Measurements from ENCODE around the gene MBLAC1. TPM values are rescaled to one million over a fixed set of nuclear protein-coding genes. Genes with fewer than 3 reads are reported as not detected.

Gene MBLAC1
- total RNA-seq, 1 experiment from 2014 or later: 3.2 TPM

- peak within 1 kb of the TSS; percentile 78 for H3K4me3 Mint-ChIP-seq (ENCODE audit: unreplicated experiment)
- Histone ChIP-seq H3K4me3 (ENCODE audit: low read depth, low read length) (peak within 1 kb of the TSS; percentile 41), H3K9me3 (no peaks in the 10 kb centered on the region), H3K27me3 (replicated peaks; ENCODE audit: control insufficient read depth, insufficient read depth, low read length) (no peaks in the 10 kb centered on the region), H3K36me3 (ENCODE audit: control insufficient read depth, insufficient read depth, low read length) (no peaks in the 10 kb centered on the region), H3K4me1 (peaks cover 4% of the 10 kb centered on the region)
- H3K4me1 Mint-ChIP-seq (ENCODE audit: low read depth, unreplicated experiment): peaks cover 13% of the 10 kb centered on the region
- no peak within 1 kb of the TSS for H3K27ac Mint-ChIP-seq (ENCODE audit: unreplicated experiment)
- no peaks in the 10 kb centered on the region for H3K9me3 Mint-ChIP-seq (ENCODE audit: unreplicated experiment)
- POLR2A ChIA-PET: interaction anchor here (0.6 to 1.2 kb wide), 4 partner anchors 19 to 104 kb away, joined by 3 to 5 read pairs (median 4); partner anchors contain the start of gene LAMTOR4
- peaks cover 7% of the 10 kb centered on the region for H3K36me3 Mint-ChIP-seq (ENCODE audit: insufficient read depth, unreplicated experiment)
- H3K27me3 Mint-ChIP-seq (ENCODE audit: insufficient read depth, unreplicated experiment): no peaks in the 10 kb centered on the region
- BruUV-seq (replicated peaks): no TSS peak
- DNase-seq: peak; percentile 98 to 99
- CTCF ChIA-PET: interaction anchor here (0.6 to 1.0 kb wide), 5 partner anchors 12 to 529 kb away, joined by 3 to 4 read pairs (median 3); partner anchors contain the start of gene POP7
- TF ChIP-seq CTCF (IDR thresholded peaks at IDR 0.05; ENCODE audit: insufficient read depth in 1 of 2, low read depth in 1 of 2, low read length in 1 of 2, severe bottlenecking in 1 of 2, unreplicated experiment in 1 of 2): no peak
- intact Hi-C loops (cut with micrococcal nuclease; ENCODE audit: unreplicated experiment): no loop called here
Observed at GRCh38 chr7:100177045-100178001, 50.6 kb downstream of the MBLAC1 start, which contains the start of the genes GPC2 and STAG3. Gene GPC2, minus strand, starts transcription at chr7:100177381. Its CDS starts 182 bp downstream, at chr7:100177199. Gene STAG3, plus strand, starts transcription at chr7:100177918. Its CDS starts 2,639 bp downstream, at chr7:100180557.

Small RNAs within 50 kb of the gene (microRNA-seq; reads per million reads assigned to microRNA genes)
- gene MIR106B: 3,797 reads per million, percentile 95 among the genes with 10 or more reads in this experiment
- 563 reads per million, percentile 83 among the genes with 10 or more reads in this experiment for gene MIR25
- not detected for gene MIR4658
- gene MIR93: 11,106 reads per million, percentile 98 among the genes with 10 or more reads in this experiment

Other genes starting within 250 kb of the MBLAC1 start
- gene OR2AE1, start 249.9 kb upstream of the MBLAC1 start, total RNA-seq (2022): not detected in 2 replicates
- 22.5 and 25.6 TPM in 2 replicates for gene TRIM4, start 207.4 kb upstream of the MBLAC1 start, total RNA-seq (2022)
- gene GJC3, start 197.3 kb upstream of the MBLAC1 start, total RNA-seq (2022): 0.27 TPM in 1 of 2 replicates, not detected in the other
- gene AZGP1, start 150.9 kb upstream of the MBLAC1 start, total RNA-seq (2022): not detected in 2 replicates
- 44.8 and 47.5 TPM in 2 replicates for gene ZKSCAN1, start 111.4 kb upstream of the MBLAC1 start, total RNA-seq (2022)
- gene ZSCAN21, start 77.2 kb upstream of the MBLAC1 start, total RNA-seq (2022): 15.2 and 16.7 TPM in 2 replicates
- 37.8 and 41.1 TPM in 2 replicates for gene ZNF3, start 45.2 kb upstream of the MBLAC1 start, total RNA-seq (2022)
- 142 and 150 TPM in 2 replicates for gene COPS6, start 38.0 kb upstream of the MBLAC1 start, total RNA-seq (2022)
- 227 and 240 TPM in 2 replicates for gene MCM7, start 25.6 kb upstream of the MBLAC1 start, total RNA-seq (2022)
- gene AP4M1, start 25.3 kb upstream of the MBLAC1 start, total RNA-seq (2022): 14.9 and 16.2 TPM in 2 replicates
- gene TAF6, start 7.6 kb upstream of the MBLAC1 start, total RNA-seq (2022): 81.1 and 81.2 TPM in 2 replicates
- gene CNPY4, start 7.3 kb upstream of the MBLAC1 start, total RNA-seq (2022): 8.8 and 10.1 TPM in 2 replicates
- gene LAMTOR4, start 22.0 kb downstream of the MBLAC1 start, total RNA-seq (2022): 107 and 110 TPM in 2 replicates
- gene TRAPPC14, start 31.8 kb downstream of the MBLAC1 start, total RNA-seq (2022): 23.2 and 23.5 TPM in 2 replicates
- 0.56 and 0.88 TPM in 2 replicates for gene GAL3ST4, start 41.6 kb downstream of the MBLAC1 start, total RNA-seq (2022)
- 5.0 and 9.7 TPM in 2 replicates for gene GPC2, start 50.4 kb downstream of the MBLAC1 start, total RNA-seq (2022)
- gene STAG3, start 51.0 kb downstream of the MBLAC1 start, total RNA-seq (2022): 1.3 TPM in 2 replicates
- gene PVRIG, start 93.0 kb downstream of the MBLAC1 start, total RNA-seq (2022): not detected in 2 replicates
- gene SPDYE3, start 180.7 kb downstream of the MBLAC1 start, total RNA-seq (2022): not detected in 2 replicates
- gene PILRB, start 231.2 kb downstream of the MBLAC1 start, total RNA-seq (2022): 53.4 and 58.9 TPM in 2 replicates
- gene PILRA, start 246.5 kb downstream of the MBLAC1 start, total RNA-seq (2022): 0.68 TPM in 1 of 2 replicates, not detected in the other